Breast epithelium (tissue), 3 donors: ENCODE data around the gene RETREG1.

Source experiments
- POLR2A ChIP-seq: fragments of 450-650 bp; IDR thresholded peaks from one replicate; pipeline ENCODE4 v1.6.1; 2016; ENCODE audit warnings: antibody characterized with exemption, mild to moderate bottlenecking, moderate library complexity
- POLR2AphosphoS5 ChIP-seq, 3 donors: sonication (generic); formaldehyde crosslinking; IDR thresholded peaks; one replicate each; pipeline ENCODE4 v1.6.1; 2017; ENCODE audit warnings: antibody characterized with exemption in 3 of 3
- TF ChIP-seq, protein P1 (sequence below), 3 donors: fragments of 450-650 bp; IDR thresholded peaks; one replicate each; pipeline ENCODE4 v1.5.1; 2016 to 2017; ENCODE audit warnings: antibody characterized with exemption in 3 of 3, mild to moderate bottlenecking in 3 of 3, moderate library complexity in 3 of 3

DNA sequence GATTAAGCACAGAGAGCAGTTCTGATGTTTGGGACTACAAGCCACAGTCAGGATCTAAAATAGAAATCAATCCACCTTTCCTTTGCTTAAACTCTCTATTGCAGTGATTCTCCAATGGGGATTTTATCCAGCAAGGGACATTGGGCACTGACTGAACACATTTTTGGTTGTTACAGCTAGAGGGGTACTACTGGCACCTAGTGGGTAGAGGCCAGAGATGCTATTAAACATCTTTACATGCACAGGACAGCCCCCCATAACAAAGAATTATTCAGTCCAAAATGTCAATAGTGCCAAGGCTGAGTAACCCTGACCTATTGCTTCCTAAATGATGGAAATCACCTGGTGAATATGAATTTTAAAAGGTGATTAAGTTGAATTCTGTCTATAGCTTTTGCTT lies 163.2 kb downstream of the RETREG1 start:
- TF ChIP-seq POLR2A: no peak
- TF ChIP-seq, protein P1, sequence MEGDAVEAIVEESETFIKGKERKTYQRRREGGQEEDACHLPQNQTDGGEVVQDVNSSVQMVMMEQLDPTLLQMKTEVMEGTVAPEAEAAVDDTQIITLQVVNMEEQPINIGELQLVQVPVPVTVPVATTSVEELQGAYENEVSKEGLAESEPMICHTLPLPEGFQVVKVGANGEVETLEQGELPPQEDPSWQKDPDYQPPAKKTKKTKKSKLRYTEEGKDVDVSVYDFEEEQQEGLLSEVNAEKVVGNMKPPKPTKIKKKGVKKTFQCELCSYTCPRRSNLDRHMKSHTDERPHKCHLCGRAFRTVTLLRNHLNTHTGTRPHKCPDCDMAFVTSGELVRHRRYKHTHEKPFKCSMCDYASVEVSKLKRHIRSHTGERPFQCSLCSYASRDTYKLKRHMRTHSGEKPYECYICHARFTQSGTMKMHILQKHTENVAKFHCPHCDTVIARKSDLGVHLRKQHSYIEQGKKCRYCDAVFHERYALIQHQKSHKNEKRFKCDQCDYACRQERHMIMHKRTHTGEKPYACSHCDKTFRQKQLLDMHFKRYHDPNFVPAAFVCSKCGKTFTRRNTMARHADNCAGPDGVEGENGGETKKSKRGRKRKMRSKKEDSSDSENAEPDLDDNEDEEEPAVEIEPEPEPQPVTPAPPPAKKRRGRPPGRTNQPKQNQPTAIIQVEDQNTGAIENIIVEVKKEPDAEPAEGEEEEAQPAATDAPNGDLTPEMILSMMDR (IDR thresholded peaks at IDR 0.05): no peak
- no peak for TF ChIP-seq POLR2AphosphoS5 (IDR thresholded peaks at IDR 0.05)
